Measurements from ENCODE around the gene RLN3. TPM values are rescaled to one million over a fixed set of nuclear protein-coding genes. Genes with fewer than 3 reads are reported as not detected.

The RLN3 gene
- total RNA-seq, 1 donor from 2014 or later = not detected

GRCh38 chr19:13983213-13983889 is 44.6 kb upstream of the RLN3 start:
- H3K27ac Mint-ChIP-seq (ENCODE audit: unreplicated experiment) = no peak overlapping the region
- no peaks in the 10 kb centered on the region for H3K9me3 Mint-ChIP-seq (ENCODE audit: low read depth)
- DNase-seq (ENCODE audit: low spot score) = no peak
- TF ChIP-seq CTCF (IDR thresholded peaks at IDR 0.05) = no peak
- peaks cover 14% of the 10 kb centered on the region for H3K4me1 Mint-ChIP-seq (ENCODE audit: low read depth)
- H3K36me3 Mint-ChIP-seq (ENCODE audit: low read depth) = no peaks in the 10 kb centered on the region
- H3K27me3 Mint-ChIP-seq (ENCODE audit: low read depth) = no peaks in the 10 kb centered on the region
- H3K4me3 Mint-ChIP-seq (ENCODE audit: unreplicated experiment) = no peak overlapping the region

GRCh38 chr19:13984186-13984585 is 43.8 kb upstream of the RLN3 start:
- peaks cover 14% of the 10 kb centered on the region for H3K4me1 Mint-ChIP-seq (ENCODE audit: low read depth)
- no peak overlapping the region for H3K4me3 Mint-ChIP-seq (ENCODE audit: unreplicated experiment)
- no peaks in the 10 kb centered on the region for H3K9me3 Mint-ChIP-seq (ENCODE audit: low read depth)
- H3K36me3 Mint-ChIP-seq (ENCODE audit: low read depth) = no peaks in the 10 kb centered on the region
- TF ChIP-seq CTCF (IDR thresholded peaks at IDR 0.05) = no peak
- no peaks in the 10 kb centered on the region for H3K27me3 Mint-ChIP-seq (ENCODE audit: low read depth)
- DNase-seq (ENCODE audit: low spot score) = no peak
- H3K27ac Mint-ChIP-seq (ENCODE audit: unreplicated experiment) = no peak overlapping the region

GRCh38 chr19:13984875-13985741 is 42.8 kb upstream of the RLN3 start:
- Mint-ChIP-seq H3K4me1 (ENCODE audit: low read depth) (peaks cover 14% of the 10 kb centered on the region), H3K36me3 (ENCODE audit: low read depth) (no peaks in the 10 kb centered on the region), H3K9me3 (ENCODE audit: low read depth) (no peaks in the 10 kb centered on the region), H3K27ac (ENCODE audit: unreplicated experiment) (peak overlapping the region; percentile 85), H3K27me3 (ENCODE audit: low read depth) (no peaks in the 10 kb centered on the region), H3K4me3 (ENCODE audit: unreplicated experiment) (no peak overlapping the region)
- no peak for DNase-seq (ENCODE audit: low spot score)
- no peak for TF ChIP-seq CTCF (IDR thresholded peaks at IDR 0.05)

- no peak for DNase-seq (ENCODE audit: low spot score)
- Mint-ChIP-seq H3K27me3 (ENCODE audit: low read depth) (no peaks in the 10 kb centered on the region), H3K4me1 (ENCODE audit: low read depth) (peaks cover 14% of the 10 kb centered on the region), H3K36me3 (ENCODE audit: low read depth) (peaks cover under 1% of the 10 kb centered on the region), H3K4me3 (ENCODE audit: unreplicated experiment) (no peak overlapping the region), H3K9me3 (ENCODE audit: low read depth) (no peaks in the 10 kb centered on the region), H3K27ac (ENCODE audit: unreplicated experiment) (peak overlapping the region; percentile 85)
- TF ChIP-seq CTCF (IDR thresholded peaks at IDR 0.05) = no peak
Measured at GRCh38 chr19:13985771-13986347, 42.1 kb upstream of the RLN3 start.

GRCh38 chr19:13986348-13986904 is 41.5 kb upstream of the RLN3 start:
- Mint-ChIP-seq H3K27me3 (ENCODE audit: low read depth) (no peaks in the 10 kb centered on the region), H3K27ac (ENCODE audit: unreplicated experiment) (peak overlapping the region; percentile 79), H3K36me3 (ENCODE audit: low read depth) (peaks cover 4% of the 10 kb centered on the region), H3K9me3 (ENCODE audit: low read depth) (no peaks in the 10 kb centered on the region), H3K4me3 (ENCODE audit: unreplicated experiment) (peak overlapping the region; percentile 25), H3K4me1 (ENCODE audit: low read depth) (peaks cover 14% of the 10 kb centered on the region)
- no peak for TF ChIP-seq CTCF (IDR thresholded peaks at IDR 0.05)
- no peak for DNase-seq (ENCODE audit: low spot score)

Measured in chondrocyte (in vitro differentiated cells).